ENCODE measurements around the gene LPCAT1.
A peak's percentile ranks its signal among the peaks of the same experiment; 100 is the strongest.

Gene LPCAT1

DNA sequence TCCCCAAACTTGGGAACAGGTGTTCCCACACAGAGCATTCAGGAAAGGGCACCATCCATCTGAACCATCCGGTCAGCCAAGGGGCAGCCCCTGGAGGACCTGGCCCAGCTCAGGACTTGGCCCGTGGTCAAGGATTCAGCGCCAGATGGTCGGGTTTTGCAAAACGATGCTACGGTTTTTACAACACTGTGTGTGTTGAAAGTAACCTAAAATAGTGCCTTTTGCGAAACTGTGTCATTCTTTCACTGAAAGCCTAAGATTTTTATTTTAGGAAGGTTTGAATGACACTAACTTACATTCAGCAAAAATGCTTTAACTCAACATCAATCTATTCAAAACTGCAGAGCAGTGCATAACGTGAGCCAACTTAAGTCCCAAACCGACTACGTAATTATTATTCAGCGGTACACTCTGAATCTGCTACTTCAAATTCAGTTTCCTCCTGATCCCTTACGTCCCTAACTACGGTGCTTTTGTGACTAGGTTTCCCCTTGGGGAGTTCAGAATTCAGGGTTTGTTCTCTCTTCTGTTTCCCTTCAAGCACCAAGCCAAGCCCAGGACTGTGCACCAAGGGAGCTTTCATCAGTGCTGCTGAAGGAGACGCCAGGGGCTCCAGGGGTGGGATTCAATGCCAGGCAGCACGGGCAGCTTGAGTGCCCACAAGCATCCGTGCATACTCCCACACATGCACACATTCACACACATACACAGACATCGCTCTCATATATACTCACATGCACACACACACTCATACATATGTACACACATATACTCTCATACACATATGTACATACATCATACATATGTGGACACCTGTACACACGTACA is 25.8 kb downstream of the LPCAT1 start:
- peaks cover 3 to 53% (median 27%) of the 10 kb centered on the region in 4 experiments for H3K36me3 ChIP-seq (ENCODE audit: control insufficient read depth in 4 of 4, insufficient read depth in 4 of 4, low read length in 3 of 4)
- no peak for DNase-seq
- no peak overlapping the region for H3K4me3 ChIP-seq (ENCODE audit: control insufficient read depth in 1 of 7, extremely low read depth in 1 of 7, insufficient read depth in 4 of 7, low read depth in 2 of 7, low read length in 6 of 7)
- WGBS (ENCODE audit: insufficient coverage) = 98% methylated on average over 17 of the region's 18 CpGs
- H3K27me3 ChIP-seq (replicated peaks in 2 of 5; ENCODE audit: control insufficient read depth in 4 of 5, insufficient read depth in 5 of 5, low read length in 4 of 5) = no peaks in the 10 kb centered on the region
- H3K27ac ChIP-seq (ENCODE audit: insufficient read depth in 1 of 2, low read depth in 1 of 2, low read length in 2 of 2, poor library complexity in 1 of 2, severe bottlenecking in 2 of 2) = no peak overlapping the region
- H3K4me1 ChIP-seq (ENCODE audit: control extremely low read depth in 1 of 4, control insufficient read depth in 4 of 4, insufficient read depth in 4 of 4, low read length in 3 of 4) = peaks cover 3 to 40% (median 27%) of the 10 kb centered on the region in 4 experiments
- POLR2A ChIA-PET = no interaction called here
- H3K9me3 ChIP-seq (ENCODE audit: control extremely low read depth in 1 of 5, control insufficient read depth in 4 of 5, insufficient read depth in 2 of 5, low read depth in 1 of 5, low read length in 4 of 5) = no peaks in the 10 kb centered on the region
- CTCF ChIA-PET = no interaction called here

GRCh38 chr5:1497242-1497777 is 26.4 kb downstream of the LPCAT1 start:
- Histone ChIP-seq H3K4me3 (ENCODE audit: control insufficient read depth in 1 of 7, extremely low read depth in 1 of 7, insufficient read depth in 4 of 7, low read depth in 2 of 7, low read length in 6 of 7) (no peak overlapping the region), H3K4me1 (ENCODE audit: control extremely low read depth in 1 of 4, control insufficient read depth in 4 of 4, insufficient read depth in 4 of 4, low read length in 3 of 4) (peaks cover 3 to 41% (median 28%) of the 10 kb centered on the region in 4 experiments), H3K27me3 (replicated peaks in 2 of 5; ENCODE audit: control insufficient read depth in 4 of 5, insufficient read depth in 5 of 5, low read length in 4 of 5) (no peaks in the 10 kb centered on the region), H3K9me3 (ENCODE audit: control extremely low read depth in 1 of 5, control insufficient read depth in 4 of 5, insufficient read depth in 2 of 5, low read depth in 1 of 5, low read length in 4 of 5) (no peaks in the 10 kb centered on the region), H3K36me3 (ENCODE audit: control insufficient read depth in 4 of 4, insufficient read depth in 4 of 4, low read length in 3 of 4) (peaks cover 3 to 60% (median 27%) of the 10 kb centered on the region in 4 experiments), H3K27ac (ENCODE audit: insufficient read depth in 1 of 2, low read depth in 1 of 2, low read length in 2 of 2, poor library complexity in 1 of 2, severe bottlenecking in 2 of 2) (no peak overlapping the region)
- POLR2A ChIA-PET = no interaction called here
- CTCF ChIA-PET = no interaction called here
- 96% methylated on average over 14 of the region's 14 CpGs for WGBS (ENCODE audit: insufficient coverage)
- DNase-seq = no peak

- peak in 2 of 3 donors; percentile 34 to 48 for DNase-seq
- Histone ChIP-seq H3K27ac (ENCODE audit: insufficient read depth in 1 of 2, low read depth in 1 of 2, low read length in 2 of 2, poor library complexity in 1 of 2, severe bottlenecking in 2 of 2) (no peak overlapping the region), H3K4me3 (ENCODE audit: control insufficient read depth in 1 of 7, extremely low read depth in 1 of 7, insufficient read depth in 4 of 7, low read depth in 2 of 7, low read length in 6 of 7) (peak overlapping the region in 2 of 7 experiments; percentile 3 to 48), H3K36me3 (ENCODE audit: control insufficient read depth in 4 of 4, insufficient read depth in 4 of 4, low read length in 3 of 4) (peaks cover 3 to 61% (median 31%) of the 10 kb centered on the region in 4 experiments), H3K9me3 (ENCODE audit: control extremely low read depth in 1 of 5, control insufficient read depth in 4 of 5, insufficient read depth in 2 of 5, low read depth in 1 of 5, low read length in 4 of 5) (no peaks in the 10 kb centered on the region), H3K27me3 (replicated peaks in 2 of 5; ENCODE audit: control insufficient read depth in 4 of 5, insufficient read depth in 5 of 5, low read length in 4 of 5) (no peaks in the 10 kb centered on the region), H3K4me1 (ENCODE audit: control extremely low read depth in 1 of 4, control insufficient read depth in 4 of 4, insufficient read depth in 4 of 4, low read length in 3 of 4) (peaks cover 3 to 41% (median 28%) of the 10 kb centered on the region in 4 experiments)
- ChIA-PET POLR2A (no interaction called here), CTCF (interaction anchor here (1.7 kb wide), 1 partner anchor 31 kb away, joined by 5 read pairs; no protein-coding TSS in a partner anchor)
- 34% methylated on average over 6 of the region's 6 CpGs for WGBS (ENCODE audit: insufficient coverage)
Observed at GRCh38 chr5:1495525-1495897, 28.2 kb downstream of the LPCAT1 start.

- no peaks in the 10 kb centered on the region for H3K27me3 ChIP-seq (replicated peaks in 2 of 5; ENCODE audit: control insufficient read depth in 4 of 5, insufficient read depth in 5 of 5, low read length in 4 of 5)
- peaks cover 3 to 41% (median 28%) of the 10 kb centered on the region in 4 experiments for H3K4me1 ChIP-seq (ENCODE audit: control extremely low read depth in 1 of 4, control insufficient read depth in 4 of 4, insufficient read depth in 4 of 4, low read length in 3 of 4)
- peak; percentile 70 to 75 (median 72) for DNase-seq
- no peaks in the 10 kb centered on the region for H3K9me3 ChIP-seq (ENCODE audit: control extremely low read depth in 1 of 5, control insufficient read depth in 4 of 5, insufficient read depth in 2 of 5, low read depth in 1 of 5, low read length in 4 of 5)
- ChIA-PET POLR2A (no interaction called here), CTCF (interaction anchor here (1.7 kb wide), 1 partner anchor 32 kb away, joined by 5 read pairs; no protein-coding TSS in a partner anchor)
- H3K4me3 ChIP-seq (ENCODE audit: control insufficient read depth in 1 of 7, extremely low read depth in 1 of 7, insufficient read depth in 4 of 7, low read depth in 2 of 7, low read length in 6 of 7) = peak overlapping the region in 1 of 7 experiments; percentile 3
- peak overlapping the region in 1 of 2 experiments; percentile 22 for H3K27ac ChIP-seq (ENCODE audit: insufficient read depth in 1 of 2, low read depth in 1 of 2, low read length in 2 of 2, poor library complexity in 1 of 2, severe bottlenecking in 2 of 2)
- peaks cover 3 to 65% (median 33%) of the 10 kb centered on the region in 4 experiments for H3K36me3 ChIP-seq (ENCODE audit: control insufficient read depth in 4 of 4, insufficient read depth in 4 of 4, low read length in 3 of 4)
- 80% methylated on average over 42 of the region's 50 CpGs for WGBS (ENCODE audit: insufficient coverage)
Observed at GRCh38 chr5:1494780-1495524, 28.8 kb downstream of the LPCAT1 start.

GRCh38 chr5:1493941-1494340 is 29.8 kb downstream of the LPCAT1 start:
- no peak overlapping the region for H3K27ac ChIP-seq (ENCODE audit: insufficient read depth in 1 of 2, low read depth in 1 of 2, low read length in 2 of 2, poor library complexity in 1 of 2, severe bottlenecking in 2 of 2)
- POLR2A ChIA-PET = no interaction called here

DNA sequence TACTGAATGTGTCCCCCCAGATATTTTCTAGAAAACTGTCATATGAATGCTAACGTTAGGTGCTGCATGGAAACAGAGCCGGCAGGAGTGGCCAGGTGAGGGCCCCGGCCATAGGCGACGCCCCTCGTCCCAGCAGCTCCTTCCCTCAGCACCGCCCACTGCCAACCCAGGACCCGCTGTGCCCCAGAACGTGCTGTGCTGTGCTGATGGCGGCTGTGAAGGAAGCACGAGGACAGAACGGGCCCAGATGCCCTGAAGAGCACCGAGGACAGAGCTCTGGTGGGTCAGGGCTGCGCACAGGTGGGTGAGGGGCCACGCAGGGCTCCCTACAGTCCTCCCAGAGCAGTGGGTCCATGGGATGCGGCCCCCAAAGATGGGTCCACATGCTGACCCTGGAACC is 30.3 kb downstream of the LPCAT1 start:
- H3K9me3 ChIP-seq (ENCODE audit: control extremely low read depth in 1 of 5, control insufficient read depth in 4 of 5, insufficient read depth in 2 of 5, low read depth in 1 of 5, low read length in 4 of 5) = no peaks in the 10 kb centered on the region
- CTCF ChIA-PET = interaction anchor here (2.2 to 2.3 kb wide), 2 partner anchors 13 to 151 kb away, joined by 8 to 9 read pairs; no protein-coding TSS in a partner anchor
- no peak overlapping the region for H3K27ac ChIP-seq (ENCODE audit: insufficient read depth in 1 of 2, low read depth in 1 of 2, low read length in 2 of 2, poor library complexity in 1 of 2, severe bottlenecking in 2 of 2)
- WGBS (ENCODE audit: insufficient coverage) = 93% methylated on average over 15 of the region's 16 CpGs
- no peaks in the 10 kb centered on the region for H3K27me3 ChIP-seq (replicated peaks in 2 of 5; ENCODE audit: control insufficient read depth in 4 of 5, insufficient read depth in 5 of 5, low read length in 4 of 5)
- DNase-seq = no peak
- POLR2A ChIA-PET = no interaction called here
- H3K4me3 ChIP-seq (ENCODE audit: control insufficient read depth in 1 of 7, extremely low read depth in 1 of 7, insufficient read depth in 4 of 7, low read depth in 2 of 7, low read length in 6 of 7) = no peak overlapping the region
- peaks cover 0 to 56% (median 32%) of the 10 kb centered on the region in 4 experiments for H3K36me3 ChIP-seq (ENCODE audit: control insufficient read depth in 4 of 4, insufficient read depth in 4 of 4, low read length in 3 of 4)
- peaks cover 1 to 41% (median 28%) of the 10 kb centered on the region in 4 experiments for H3K4me1 ChIP-seq (ENCODE audit: control extremely low read depth in 1 of 4, control insufficient read depth in 4 of 4, insufficient read depth in 4 of 4, low read length in 3 of 4)

More at GRCh38 chr5:1493941-1494340, 29.8 kb downstream of the LPCAT1 start:
- H3K27me3 ChIP-seq (replicated peaks in 2 of 5; ENCODE audit: control insufficient read depth in 4 of 5, insufficient read depth in 5 of 5, low read length in 4 of 5) = no peaks in the 10 kb centered on the region
- H3K9me3 ChIP-seq (ENCODE audit: control extremely low read depth in 1 of 5, control insufficient read depth in 4 of 5, insufficient read depth in 2 of 5, low read depth in 1 of 5, low read length in 4 of 5) = no peaks in the 10 kb centered on the region
- H3K36me3 ChIP-seq (ENCODE audit: control insufficient read depth in 4 of 4, insufficient read depth in 4 of 4, low read length in 3 of 4) = peaks cover 3 to 61% (median 32%) of the 10 kb centered on the region in 4 experiments
- WGBS (ENCODE audit: insufficient coverage) = 88% methylated on average over 11 of the region's 12 CpGs
- peaks cover 3 to 41% (median 28%) of the 10 kb centered on the region in 4 experiments for H3K4me1 ChIP-seq (ENCODE audit: control extremely low read depth in 1 of 4, control insufficient read depth in 4 of 4, insufficient read depth in 4 of 4, low read length in 3 of 4)
- no peak for DNase-seq
- CTCF ChIA-PET = no interaction called here
- H3K4me3 ChIP-seq (ENCODE audit: control insufficient read depth in 1 of 7, extremely low read depth in 1 of 7, insufficient read depth in 4 of 7, low read depth in 2 of 7, low read length in 6 of 7) = no peak overlapping the region

Measured in common myeloid progenitor, CD34-positive (primary cell).